Ishikawa (cell line): ENCODE measurements around the gene EXOSC3.

Source experiments
- MAX ChIP-seq: IDR thresholded peaks from 2 replicates; pipeline ENCODE4 v1.6.1; 2012
- NFIC ChIP-seq: IDR thresholded peaks from 2 replicates; pipeline ENCODE4 v1.6.1; 2012
- RAD21 ChIP-seq: IDR thresholded peaks from 2 replicates; pipeline ENCODE4 v1.6.1; 2012; ENCODE audit warnings: low read depth
- TAF1 ChIP-seq: IDR thresholded peaks from 2 replicates; pipeline ENCODE4 v1.6.1; 2012; ENCODE audit warnings: low read depth, mild to moderate bottlenecking
- TEAD4 ChIP-seq: IDR thresholded peaks from 2 replicates; pipeline ENCODE4 v1.6.1; 2012
- USF1 ChIP-seq: IDR thresholded peaks from 2 replicates; pipeline ENCODE4 v1.6.1; 2012
- YY1 ChIP-seq: IDR thresholded peaks from 2 replicates; pipeline ENCODE4 v1.6.1; 2012; ENCODE audit warnings: low read depth
- ZBTB7A ChIP-seq: IDR thresholded peaks from 2 replicates; pipeline ENCODE4 v1.6.1; 2012; ENCODE audit warnings: low read depth

- TF ChIP-seq RAD21 (no peak), USF1 (no peak), MAX (no peak), TAF1 (no peak), YY1 (no peak), TEAD4 (no peak), ZBTB7A (no peak), NFIC (no peak)
These were observed 33.7 kb downstream of the EXOSC3 start for GRCh38 chr9:37751186-37751585.
